ENCODE measurements around the gene SERPINA9.
"Not testable (repeated sequence)": the region's sequence is repeated elsewhere in the genome, so short reads cannot be mapped to it uniquely, and the experiment has no call there.

Gene SERPINA9, protein sequence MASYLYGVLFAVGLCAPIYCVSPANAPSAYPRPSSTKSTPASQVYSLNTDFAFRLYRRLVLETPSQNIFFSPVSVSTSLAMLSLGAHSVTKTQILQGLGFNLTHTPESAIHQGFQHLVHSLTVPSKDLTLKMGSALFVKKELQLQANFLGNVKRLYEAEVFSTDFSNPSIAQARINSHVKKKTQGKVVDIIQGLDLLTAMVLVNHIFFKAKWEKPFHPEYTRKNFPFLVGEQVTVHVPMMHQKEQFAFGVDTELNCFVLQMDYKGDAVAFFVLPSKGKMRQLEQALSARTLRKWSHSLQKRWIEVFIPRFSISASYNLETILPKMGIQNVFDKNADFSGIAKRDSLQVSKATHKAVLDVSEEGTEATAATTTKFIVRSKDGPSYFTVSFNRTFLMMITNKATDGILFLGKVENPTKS

DNA sequence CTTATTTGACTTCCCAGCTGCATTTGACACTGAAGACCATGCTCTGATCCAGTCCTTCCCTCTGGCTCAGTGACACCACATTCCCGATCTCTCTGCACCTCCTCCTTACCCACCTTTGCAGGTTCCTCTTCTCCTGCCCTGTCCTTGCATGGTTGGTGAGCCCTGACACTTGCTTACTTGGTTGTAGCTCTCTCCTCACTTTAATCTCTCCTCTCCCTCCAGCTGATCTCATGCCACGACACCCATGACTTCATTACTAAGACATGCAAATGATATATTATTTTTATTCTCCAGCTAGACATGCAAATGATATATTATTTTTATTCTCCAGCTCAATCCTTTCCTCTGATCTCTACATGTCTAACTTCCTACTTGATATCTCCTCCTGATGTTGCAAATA lies at the start of gene SERPINA9:
SERPINA9 (minus strand) TSS at position 175 of the 400 bp plus-strand sequence. CDS start 6,357 bp downstream, outside the sequence.
- no peak for DNase-seq (ENCODE audit: low spot score)

GRCh38 chr14:94524093-94524492 lies 48.1 kb upstream of the SERPINA9 start:
- DNase-seq (ENCODE audit: low spot score): no peak

- no peak for DNase-seq (ENCODE audit: low spot score)
These were observed 47.3 kb upstream of the SERPINA9 start for GRCh38 chr14:94523265-94523664.

GRCh38 chr14:94522115-94522724 lies 46.2 kb upstream of the SERPINA9 start:
- no peak for DNase-seq (ENCODE audit: low spot score)

DNA sequence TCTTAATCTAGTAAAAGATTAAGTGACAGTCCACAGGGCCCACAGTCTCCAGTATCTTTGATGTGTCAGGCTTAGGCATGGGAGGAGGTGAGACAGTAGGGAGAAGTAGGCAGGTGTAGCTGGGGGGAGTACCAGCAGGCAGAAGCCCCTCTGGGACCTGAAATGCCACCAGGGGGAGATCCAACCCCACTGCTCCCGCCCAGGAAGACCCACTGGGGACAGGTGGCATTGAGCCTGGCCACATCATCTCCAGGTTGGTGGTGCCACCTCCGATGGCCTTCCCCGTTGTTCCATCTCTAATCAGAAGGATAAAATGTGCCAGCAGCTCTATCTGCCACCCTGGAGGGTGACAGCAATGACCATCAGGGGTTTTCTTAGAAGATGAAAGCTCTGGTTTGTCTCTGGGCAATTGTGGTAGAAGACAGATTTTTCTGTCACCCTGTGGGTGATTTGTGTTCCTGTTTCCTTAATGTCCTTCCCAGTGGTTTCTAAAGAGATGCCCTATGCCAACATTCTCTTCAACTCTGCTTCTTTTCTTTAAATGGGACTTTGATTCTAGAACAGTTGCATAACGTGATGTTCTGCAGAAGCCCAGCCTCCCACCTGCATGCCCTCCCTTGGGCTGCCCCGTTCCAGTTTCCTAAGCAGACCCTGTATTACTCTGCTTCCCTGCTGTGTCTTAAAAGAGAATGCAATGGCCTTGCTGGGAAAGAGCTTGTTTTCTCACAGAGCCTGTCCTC lies 45.5 kb upstream of the SERPINA9 start:
- no peak for DNase-seq (ENCODE audit: low spot score)

DNA sequence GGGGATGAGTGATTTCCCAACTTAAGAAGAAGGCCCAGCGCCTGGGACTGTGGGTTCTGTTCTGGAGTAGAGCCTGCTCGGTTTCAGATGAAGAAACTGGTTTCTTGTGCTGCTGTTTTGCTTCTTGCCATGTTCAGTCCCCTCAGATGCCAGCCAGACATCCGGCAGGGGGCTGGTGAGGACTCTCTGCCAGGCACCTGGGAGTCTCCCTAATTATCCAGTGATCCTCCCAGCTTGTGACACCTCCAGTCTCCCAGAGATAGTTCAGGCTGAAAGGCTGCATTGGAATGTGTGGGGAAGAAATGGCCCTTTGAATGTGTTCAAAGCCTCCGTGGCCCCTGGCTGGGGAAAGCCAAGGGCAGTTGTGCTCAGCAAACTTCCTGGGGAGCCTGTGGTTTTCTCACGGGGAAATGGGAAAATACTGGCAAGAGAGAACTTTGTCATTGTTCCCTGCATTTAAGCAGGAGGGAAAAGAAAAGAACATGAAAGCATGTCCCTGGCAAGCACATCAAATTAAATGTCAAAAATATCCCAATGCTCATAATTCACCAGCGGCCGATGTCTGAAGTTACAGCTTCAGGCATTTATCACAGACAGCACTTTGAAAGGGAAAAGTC lies 41.8 kb upstream of the SERPINA9 start:
- no peak for DNase-seq (ENCODE audit: low spot score)

- DNase-seq (ENCODE audit: low spot score): no peak
These were observed 41.2 kb upstream of the SERPINA9 start for GRCh38 chr14:94517248-94517640.

DNA sequence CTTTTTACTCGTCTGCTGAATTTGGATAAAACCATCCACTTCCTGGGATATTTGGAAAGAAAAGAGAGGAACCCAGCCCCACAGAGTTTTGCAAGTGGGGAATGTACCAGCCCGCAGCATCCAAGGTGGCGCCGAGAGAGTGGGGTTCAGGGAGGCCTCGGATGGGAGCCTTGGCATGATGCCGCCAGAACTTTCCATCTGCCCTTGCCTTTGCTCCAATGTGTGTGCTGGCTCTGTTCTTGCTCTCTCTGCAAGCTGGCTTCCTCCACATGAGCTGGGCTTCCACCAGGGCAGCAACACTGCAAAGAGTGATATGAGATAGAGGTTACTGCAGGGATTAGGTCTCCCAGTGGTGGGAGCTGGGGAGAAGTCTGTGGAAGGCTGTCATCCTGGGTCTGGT lies 39.9 kb upstream of the SERPINA9 start:
- DNase-seq (ENCODE audit: low spot score): no peak

DNA sequence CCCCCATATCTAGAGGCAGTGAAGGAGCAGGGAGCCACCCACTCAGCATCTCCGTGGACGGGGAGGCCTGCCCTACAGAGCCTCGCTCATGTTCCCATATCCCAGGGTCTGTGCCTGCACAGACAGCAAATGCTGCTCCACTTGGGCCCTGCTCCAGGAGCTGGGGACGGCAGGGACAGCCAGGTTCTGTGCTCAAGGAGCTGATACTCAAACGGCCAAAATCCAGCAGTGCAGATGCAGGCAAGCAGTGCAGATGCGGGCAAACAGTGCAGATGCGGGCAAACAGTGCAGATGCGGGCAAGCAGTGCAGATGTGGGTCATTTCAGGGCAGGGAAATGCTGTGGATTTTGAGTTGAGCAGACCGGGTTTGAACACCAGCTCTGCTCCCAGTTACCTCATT lies 39.4 kb upstream of the SERPINA9 start:
- DNase-seq (ENCODE audit: low spot score): no peak

DNA sequence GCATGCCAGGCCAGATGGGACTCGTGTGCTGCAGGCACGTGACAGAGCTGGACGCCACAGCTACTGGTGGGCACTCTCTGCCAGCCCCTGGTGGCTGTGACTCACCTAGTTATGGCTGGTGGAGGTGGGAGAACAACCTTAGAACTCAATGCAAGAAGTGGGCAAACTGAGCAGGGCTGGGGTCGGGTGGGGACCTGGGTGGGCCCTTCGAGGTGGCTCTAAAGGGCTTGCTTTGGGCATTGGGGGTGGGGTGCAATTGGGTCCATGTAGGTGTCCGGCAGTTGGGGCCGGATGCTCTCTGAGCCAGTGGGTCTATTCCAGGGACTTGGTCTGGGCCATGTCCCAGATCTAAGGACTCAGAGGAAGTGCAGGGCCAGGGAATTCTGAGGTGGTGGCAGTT lies 38.4 kb upstream of the SERPINA9 start:
- DNase-seq (ENCODE audit: low spot score): no peak

DNA sequence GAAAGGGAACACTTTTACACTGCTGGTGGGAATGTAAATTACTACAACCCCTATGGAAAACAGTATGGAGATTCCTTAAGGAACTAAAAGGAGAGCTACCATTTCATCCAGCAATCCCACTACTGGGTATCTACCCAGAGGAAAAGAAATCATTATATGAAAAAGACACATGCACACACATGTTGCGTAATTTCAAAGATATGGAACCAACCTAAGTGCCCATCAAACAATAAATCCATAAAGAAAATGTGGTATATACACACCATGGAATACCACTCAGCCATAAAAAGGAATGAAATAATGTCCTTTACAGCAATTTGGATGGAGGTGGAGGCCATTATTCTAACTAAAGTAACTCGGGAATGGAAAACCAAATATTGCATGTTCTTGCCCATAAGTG lies 34.5 kb upstream of the SERPINA9 start:
- DNase-seq (ENCODE audit: low spot score): not testable (repeated sequence)

DNA sequence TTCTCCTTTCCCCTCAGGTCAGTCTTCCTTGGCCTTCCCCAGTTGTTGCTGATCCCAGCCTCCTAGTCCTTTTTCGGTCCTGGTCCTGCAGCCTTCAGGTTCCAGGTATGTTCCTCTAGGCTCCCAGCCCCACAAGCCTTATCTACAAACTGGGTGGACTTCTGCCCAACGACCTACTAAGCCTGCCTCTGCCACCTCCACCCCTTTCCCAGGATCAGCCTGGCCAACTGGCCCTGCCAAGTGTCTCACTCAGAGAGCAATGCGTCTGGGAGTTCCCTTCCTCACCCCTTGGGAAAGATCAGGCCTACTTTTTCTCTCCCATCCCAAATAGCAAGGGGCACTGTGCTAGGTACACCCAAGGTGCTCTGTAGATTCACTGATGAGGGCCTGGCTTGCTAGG lies 33.4 kb upstream of the SERPINA9 start, which contains the start of gene SERPINA12:
SERPINA12 (minus strand) TSS at position 114 of the 400 bp plus-strand sequence. CDS start 11,072 bp downstream, outside the sequence.
- no peak for DNase-seq (ENCODE audit: low spot score)

DNA sequence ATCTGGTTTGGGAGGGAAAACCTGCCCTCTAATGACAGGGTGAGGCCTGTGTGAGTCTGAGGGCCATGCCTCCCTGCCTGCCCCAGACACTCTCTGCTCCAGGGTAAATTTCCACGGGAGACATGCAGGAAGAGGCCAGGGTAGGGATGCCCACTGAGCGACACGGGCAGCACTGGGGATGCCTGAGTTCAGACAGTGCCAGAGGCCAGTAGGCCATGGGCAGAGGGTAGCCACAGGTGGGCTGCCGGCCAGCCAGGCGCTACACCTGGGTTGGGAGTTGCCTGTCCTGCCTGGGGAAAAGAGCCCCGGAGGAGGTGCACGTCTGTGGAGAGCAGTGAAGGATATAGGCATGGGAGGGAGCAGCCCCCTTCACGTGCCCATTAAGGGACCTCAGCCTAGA lies 29.6 kb upstream of the SERPINA9 start:
- DNase-seq (ENCODE audit: low spot score): no peak

- no peak for DNase-seq (ENCODE audit: low spot score)
These were observed 29.2 kb upstream of the SERPINA9 start for GRCh38 chr14:94505206-94505605.

DNA sequence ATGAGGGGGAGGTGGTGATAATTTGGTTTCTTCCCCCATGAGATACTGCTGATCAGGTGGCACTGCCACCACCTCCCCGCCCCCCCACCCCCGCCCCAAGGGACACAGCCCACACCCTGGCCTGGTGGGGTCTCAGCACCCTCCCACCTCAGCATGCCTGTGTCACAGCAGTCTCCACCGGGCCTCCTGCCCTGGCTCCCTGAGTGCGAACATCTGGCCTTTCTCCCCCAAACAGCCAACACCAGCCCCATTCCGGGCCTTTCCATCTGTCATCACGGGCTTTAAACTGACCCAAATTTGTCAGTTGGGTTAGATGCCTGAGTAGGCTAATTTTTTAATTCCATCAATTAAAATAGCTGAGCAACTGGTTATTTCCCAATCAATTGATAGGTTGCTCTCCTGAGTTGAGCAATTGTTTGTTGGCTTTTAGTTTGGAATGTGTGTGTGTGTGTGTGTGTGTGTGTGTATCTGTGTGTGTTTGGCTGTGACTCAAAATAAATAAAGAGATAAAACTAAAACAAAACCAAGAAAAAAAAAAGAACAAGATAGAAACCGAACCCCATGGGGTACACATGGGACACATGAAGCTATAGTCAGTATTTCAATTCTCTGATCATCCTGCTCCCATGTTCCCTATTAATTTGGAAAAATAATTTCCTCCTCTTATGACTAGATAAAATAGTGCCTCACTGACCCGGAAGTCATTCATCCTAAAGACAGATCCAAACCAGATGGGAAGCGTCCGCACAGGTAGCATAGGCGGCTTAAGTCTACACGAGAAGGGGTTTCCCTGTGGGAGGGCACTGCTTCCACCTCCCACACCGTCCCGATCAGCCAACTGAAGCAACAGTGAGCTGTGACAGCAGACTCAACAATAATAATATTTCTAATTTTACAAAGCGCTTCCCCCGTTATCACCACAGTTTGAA lies 25.9 kb upstream of the SERPINA9 start:
- DNase-seq (ENCODE audit: low spot score): no peak

- no peak for DNase-seq (ENCODE audit: low spot score)
These were observed 24.3 kb upstream of the SERPINA9 start for GRCh38 chr14:94500264-94500663.

GRCh38 chr14:94499673-94500072 lies 23.7 kb upstream of the SERPINA9 start:
- DNase-seq (ENCODE audit: low spot score): no peak

DNA sequence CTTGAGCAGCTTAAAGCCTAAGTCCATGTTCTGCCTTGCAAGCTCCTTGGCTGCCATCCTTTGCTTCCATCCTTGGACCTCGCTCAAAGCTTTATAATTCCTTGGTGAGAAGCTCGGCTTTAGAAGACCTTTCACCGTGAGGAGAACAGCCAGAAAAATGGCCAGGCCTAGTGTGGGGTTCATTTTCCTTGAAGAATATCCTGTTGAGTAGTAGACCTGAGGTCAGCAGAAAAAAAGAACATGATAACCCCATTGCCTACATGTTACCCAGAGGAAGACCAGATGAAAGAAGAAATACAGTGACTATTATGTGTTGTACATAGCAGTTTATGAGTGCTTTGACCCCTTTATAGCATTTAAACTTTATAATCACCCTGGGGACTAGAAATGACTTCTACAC lies 22.2 kb upstream of the SERPINA9 start:
- no peak for DNase-seq (ENCODE audit: low spot score)

GRCh38 chr14:94494085-94494484 lies 18.1 kb upstream of the SERPINA9 start:
- DNase-seq (ENCODE audit: low spot score): no peak

DNA sequence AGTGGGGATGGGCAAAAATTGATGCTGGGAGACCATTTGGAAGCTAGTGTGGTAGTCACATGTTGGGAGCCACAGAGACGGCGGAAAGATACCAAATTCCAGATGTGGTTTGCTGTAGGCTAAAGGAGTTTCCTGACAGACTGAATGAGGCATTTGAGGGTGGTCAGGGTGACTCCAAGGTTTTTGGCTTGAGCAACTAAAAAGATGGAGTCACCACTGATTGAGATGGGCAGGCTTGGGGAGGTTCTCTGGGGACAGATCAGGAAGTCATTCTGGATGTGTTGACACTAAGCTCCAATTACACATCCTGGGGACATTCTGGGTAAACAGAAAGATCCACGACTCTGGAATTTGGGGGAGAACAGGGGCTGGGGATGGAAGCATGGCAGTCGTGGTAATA lies 15.5 kb upstream of the SERPINA9 start:
- DNase-seq (ENCODE audit: low spot score): no peak

DNA sequence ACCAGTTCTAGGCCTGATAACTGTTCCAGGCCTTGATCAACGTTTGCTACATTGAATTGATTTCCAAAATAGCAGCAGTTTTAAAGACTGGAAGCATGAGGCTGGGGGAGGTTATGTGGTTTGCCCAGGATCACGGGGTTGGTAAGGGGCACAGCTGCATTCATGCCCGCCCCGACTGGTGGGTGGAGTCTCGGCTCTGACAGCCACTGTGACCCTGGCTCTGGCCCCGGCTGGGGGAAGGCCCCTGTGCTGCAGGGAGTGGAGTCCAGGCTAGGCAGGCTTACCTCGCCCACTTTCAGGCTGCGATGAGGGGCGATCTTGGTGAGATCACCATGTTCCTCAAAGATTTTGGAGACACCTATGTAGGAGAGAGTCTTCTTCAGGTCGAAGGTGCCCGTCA lies 13.3 kb upstream of the SERPINA9 start:
- no peak for DNase-seq (ENCODE audit: low spot score)

All from AG08395 (cell line).